GM21528 (cell line): Measurements from ENCODE around the gene GAPT.

ENCODE experiments used
- ATAC-seq: cut with Tn5 transposase; IDR thresholded peaks from one replicate; pipeline ENCODE4 v1.9.1; 2021; ENCODE audit warnings: mild to moderate bottlenecking, moderate library complexity; ENCODE audit not compliant: unreplicated experiment, low FRiP score

Gene GAPT

DNA sequence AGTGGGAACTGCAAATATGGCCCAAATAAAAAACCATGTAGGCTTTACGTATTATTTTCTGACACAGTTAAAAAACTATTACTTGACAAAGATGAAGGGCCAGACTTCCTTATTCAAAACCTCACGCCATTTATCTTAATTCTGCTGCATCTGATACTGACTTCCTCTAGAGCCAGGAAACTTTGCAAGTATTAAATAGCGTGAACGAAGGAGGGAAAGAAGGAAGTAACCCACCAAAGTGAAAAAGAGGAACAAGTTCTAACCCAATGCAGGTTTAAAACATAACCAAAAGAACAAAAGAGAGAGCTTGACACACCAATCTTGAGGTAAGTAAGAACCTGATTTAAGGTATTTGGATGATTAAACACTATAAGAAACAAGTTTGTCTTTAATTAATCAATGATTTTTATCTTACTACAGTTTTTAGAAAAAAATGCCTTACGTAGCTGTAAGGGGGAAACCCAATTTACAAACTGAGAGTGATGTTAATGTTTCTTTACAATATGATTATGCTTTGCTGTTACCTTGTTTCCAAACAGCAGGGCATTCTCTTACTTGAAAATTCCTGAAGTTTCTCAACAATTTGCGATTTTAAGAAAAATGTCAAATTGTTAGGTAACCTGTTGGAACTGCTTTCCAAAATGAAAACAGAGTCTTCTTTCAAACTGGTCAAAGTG lies at the start of gene GAPT:
Gene GAPT, plus strand, starts transcription at position 220 of the 677 bp plus-strand sequence. CDS start 3,102 bp downstream, outside the sequence.
- ATAC-seq: peak; percentile 80

DNA sequence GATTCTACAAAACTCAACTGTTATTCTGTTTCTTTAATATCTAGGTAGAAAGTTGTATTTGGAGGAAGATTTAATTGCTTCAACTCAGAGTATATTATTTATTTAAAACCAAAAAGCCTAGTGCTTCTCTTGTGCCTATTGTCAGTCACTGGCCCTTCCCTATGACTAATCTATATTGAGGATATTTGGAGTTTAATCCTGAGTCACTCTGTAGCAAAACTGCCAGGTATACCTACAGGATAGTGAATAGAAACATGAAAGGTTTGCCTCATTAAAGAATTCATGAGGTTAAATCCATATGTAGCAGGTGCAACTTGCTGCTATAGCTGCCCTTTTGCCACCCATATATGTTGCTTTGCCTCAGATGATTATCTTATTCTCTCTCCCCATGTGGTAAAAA lies 46.4 kb upstream of the GAPT start:
- ATAC-seq: no peak

DNA sequence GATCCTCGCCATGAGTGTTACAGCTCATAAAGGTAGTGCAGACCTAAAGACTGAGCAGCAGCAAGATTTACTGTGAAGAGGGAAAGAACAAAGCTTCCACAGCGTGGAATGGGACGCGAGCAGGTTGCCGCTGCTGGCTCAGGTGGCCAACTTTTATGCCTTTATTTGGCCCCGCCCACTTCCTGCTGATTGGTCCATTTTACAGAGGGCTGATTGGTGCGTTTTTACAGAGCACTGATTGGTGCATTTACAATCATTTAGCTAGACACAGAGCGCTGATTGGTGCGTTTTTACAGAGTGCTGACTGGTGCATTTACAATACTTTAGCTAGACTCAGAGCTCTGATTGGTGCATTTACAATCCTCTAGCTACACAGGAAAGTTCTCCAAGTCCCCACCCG lies 45.2 kb upstream of the GAPT start:
- ATAC-seq: no peak

GRCh38 chr5:58447226-58447625 lies 44.0 kb upstream of the GAPT start:
- no peak for ATAC-seq

DNA sequence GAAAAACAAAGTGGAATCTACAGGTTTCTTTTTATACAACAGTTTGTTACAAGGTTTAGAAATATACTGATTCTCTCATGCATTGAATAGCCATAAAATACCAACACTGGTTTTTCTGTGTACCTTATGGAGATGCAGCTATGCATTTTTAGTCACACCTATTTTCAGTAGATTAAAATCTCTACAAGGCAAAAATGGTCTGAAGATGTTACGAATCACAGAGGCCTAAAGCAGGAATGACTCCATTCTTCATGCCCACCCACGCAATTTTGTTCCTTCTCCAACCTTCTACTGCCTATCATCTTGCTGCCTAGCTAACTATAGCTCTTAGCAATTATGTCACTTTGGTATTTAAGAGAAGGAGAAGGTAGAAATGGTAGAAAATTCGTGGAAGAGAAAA lies 41.2 kb upstream of the GAPT start:
- ATAC-seq: no peak

- no peak for ATAC-seq
These were observed 40.2 kb upstream of the GAPT start for GRCh38 chr5:58450811-58451629.

GRCh38 chr5:58451732-58452565 lies 39.3 kb upstream of the GAPT start:
- ATAC-seq: no peak

DNA sequence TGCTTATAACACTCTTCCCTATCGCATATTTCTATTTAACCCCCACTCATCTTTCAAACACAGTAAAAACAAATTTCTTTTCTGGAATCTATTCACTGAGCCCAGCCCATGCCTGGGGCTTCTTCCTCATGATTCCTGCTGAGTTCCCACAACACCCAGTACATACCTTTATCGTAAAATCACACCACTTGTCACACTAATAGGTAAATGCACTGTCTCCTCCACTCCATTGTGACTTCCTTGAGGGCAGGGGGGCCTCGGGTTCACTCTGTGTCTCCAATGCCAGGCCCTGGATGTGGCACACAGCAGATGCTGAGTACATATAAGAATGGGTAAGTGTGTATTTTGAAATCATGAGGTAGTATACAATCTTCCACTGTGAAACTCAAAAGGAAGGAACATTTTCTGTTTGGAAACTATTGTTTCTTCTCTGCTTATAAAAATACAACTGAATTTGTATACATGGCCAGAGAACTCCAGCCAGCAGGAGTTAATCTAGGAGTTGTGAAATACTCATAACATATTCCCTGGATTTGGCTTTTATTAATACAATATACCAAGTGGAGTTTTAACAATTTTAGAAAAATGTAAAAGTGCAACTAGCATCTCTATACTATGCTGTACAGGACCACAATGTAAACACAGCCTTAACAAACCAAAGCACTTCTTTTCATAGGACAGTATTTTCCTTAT lies 38.5 kb upstream of the GAPT start:
- no peak for ATAC-seq

GRCh38 chr5:58453306-58453705 lies 37.9 kb upstream of the GAPT start:
- no peak for ATAC-seq

- ATAC-seq: no peak
These were observed 37.2 kb upstream of the GAPT start for GRCh38 chr5:58454025-58454424.

- no peak for ATAC-seq
These were observed 36.2 kb upstream of the GAPT start for GRCh38 chr5:58455066-58455465.

- ATAC-seq: no peak
These were observed 35.8 kb upstream of the GAPT start for GRCh38 chr5:58455480-58455879.

DNA sequence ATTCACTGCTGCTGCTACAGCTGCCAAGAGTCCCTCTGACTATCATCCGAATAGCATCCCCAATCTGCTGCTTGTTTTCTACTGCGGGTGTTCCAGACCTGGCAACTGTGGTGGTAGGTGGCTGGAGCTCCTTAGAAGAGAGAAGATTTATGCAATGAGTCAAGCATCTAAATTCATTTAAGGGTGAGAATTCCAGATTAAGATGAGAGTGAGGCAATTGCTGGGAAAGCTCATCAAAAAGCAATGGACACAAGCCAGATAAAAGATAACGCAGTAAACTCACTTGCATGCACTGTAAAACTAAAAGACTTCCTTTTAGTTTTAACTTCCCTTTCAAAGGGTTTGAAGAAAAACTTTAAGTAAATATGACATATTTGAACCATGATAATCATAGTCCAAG lies 35.2 kb upstream of the GAPT start:
- no peak for ATAC-seq

DNA sequence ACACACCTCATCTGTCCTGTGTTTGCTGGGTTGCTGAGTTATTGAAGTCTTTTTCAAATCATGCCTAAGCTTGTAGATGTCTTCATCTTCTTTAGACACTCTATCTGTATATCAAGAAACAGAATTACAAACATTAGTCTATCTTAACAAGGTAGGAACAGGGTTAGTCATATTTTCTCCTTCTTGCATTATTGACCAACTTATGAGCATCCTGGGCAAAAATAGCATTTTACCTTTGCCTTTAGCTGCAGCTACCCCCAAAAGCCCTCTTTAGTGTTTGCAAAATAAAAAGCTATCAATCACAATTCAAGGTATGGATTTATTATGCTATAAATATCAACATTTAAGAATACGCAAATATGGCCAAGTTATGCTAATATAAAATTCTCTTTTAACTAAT lies 34.7 kb upstream of the GAPT start:
- ATAC-seq: no peak

GRCh38 chr5:58457050-58457449 lies 34.2 kb upstream of the GAPT start:
- no peak for ATAC-seq

GRCh38 chr5:58458141-58458742 lies 33.0 kb upstream of the GAPT start:
- ATAC-seq: no peak

- ATAC-seq: no peak
These were observed 32.5 kb upstream of the GAPT start for GRCh38 chr5:58458743-58459145.

DNA sequence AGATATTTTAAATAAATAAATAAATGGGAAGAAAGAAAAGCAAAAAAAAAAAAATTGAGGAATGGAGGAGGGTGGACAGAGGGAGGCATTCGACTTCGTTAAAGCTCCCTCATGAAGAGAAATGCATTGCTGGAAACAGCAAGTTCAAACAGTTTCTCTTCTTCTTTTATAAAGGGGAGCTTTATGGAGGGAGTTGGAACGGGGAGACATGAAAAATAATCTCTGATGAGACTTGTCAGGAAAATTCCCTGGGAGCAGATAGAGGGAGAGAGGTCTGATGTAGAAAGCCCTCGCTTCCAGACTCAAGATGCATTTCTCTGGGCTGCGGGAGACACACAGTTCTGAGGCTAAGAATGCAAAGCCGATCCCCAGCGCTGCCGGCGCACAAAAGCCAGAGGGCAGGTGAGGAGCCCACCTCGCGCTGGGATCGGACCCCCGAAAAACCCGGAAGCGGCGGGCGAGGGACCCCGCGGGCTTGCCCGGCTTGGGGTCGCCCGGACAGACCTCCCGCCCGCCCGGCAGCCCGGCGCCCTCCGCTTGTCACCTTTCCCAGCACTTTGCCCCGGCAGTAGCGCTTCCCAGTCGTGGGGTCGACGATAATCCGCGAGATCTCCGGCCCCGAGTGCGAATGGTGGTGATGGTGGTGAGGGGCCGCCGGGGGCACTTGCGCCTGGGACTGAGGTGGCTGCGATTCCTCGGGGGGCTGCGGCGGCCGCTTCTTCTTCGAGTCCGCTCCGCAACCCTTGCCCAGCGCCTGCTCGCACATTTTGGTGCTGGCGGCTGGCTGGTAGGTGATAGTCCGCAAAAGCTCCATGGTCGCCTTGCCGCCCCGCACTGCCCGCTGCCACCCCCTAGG lies 31.9 kb upstream of the GAPT start:
- peak; percentile 3 for ATAC-seq

DNA sequence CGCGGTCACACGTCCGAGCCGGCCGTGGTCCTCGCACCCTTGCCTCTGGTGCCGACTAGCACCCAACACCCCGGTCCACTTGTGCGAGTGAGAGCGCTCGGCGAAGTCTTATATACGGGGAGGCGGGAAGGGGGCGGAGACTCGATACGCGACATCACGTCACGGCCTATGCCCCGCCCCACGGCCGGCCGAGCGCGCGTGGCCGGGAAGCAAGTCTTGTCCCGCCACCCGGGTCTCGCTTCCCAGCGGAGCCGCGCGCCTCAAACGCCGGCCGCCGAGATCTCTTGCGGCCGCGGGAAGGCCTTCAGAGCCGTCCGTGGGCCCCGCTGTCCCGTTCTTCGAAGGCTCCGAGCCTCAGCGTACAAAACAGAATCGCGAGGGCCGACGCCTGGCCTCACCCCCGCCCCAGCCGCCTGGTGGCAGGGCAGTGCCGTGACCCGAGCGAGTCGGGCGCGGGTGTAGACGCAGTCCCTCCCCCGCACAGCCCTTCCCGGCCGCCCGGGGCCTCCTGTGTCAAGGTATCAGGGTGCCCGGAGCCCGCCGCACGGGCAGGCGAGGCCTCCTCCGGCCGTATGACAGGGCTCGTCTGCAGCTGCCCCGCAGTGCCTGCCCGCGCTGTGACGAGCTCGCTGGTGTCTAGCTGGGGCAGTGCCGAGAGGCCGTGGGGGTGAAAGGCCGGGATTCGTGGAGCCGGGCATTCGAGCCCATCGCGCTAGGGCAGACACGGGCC lies 31.1 kb upstream of the GAPT start, which contains the start of gene PLK2:
Gene PLK2, minus strand, starts transcription at position 85 of the 730 bp plus-strand sequence. CDS start 127 bp downstream, outside the sequence.
- ATAC-seq: peak; percentile 85
